HG03025 (cell line): Measurements from ENCODE around the gene ADIPOQ.
"Not testable (repeated sequence)": the region's sequence is repeated elsewhere in the genome, so short reads cannot be mapped to it uniquely, and the experiment has no call there.

Source experiments
- ATAC-seq: cut with Tn5 transposase; IDR thresholded peaks from one replicate; pipeline ENCODE4 v1.9.1; 2021; ENCODE audit warnings: mild to moderate bottlenecking, moderate library complexity; ENCODE audit not compliant: unreplicated experiment, low FRiP score

Gene ADIPOQ

DNA sequence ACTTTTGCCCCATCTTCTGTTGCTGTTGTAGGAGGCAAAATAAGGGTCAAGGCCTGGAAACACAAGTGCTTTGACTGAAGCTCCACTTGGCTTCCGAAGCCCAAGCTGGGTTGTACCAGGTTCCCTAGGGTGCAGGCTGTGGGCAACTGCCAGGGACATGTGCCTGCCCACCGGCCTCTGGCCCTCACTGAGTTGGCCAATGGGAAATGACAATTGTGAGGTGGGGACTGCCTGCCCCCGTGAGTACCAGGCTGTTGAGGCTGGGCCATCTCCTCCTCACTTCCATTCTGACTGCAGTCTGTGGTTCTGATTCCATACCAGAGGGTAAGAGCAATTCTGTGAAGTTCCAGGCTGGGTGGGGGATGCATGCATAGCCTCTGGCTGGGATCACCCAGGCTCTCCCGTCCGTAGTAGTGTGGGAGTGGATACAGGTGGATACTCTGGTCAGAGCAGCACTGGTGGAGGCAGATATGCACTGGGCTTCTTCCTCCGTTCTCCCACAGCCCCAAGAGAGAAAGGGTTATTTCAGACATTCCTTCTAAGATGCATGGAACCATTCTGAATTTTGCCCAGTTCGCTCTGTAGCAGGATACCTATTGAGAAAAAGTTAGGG lies at the start of gene ADIPOQ:
ADIPOQ (plus strand) TSS at position 285 of the 613 bp plus-strand sequence. CDS start 10,349 bp downstream, outside the sequence.
- no peak for ATAC-seq

DNA sequence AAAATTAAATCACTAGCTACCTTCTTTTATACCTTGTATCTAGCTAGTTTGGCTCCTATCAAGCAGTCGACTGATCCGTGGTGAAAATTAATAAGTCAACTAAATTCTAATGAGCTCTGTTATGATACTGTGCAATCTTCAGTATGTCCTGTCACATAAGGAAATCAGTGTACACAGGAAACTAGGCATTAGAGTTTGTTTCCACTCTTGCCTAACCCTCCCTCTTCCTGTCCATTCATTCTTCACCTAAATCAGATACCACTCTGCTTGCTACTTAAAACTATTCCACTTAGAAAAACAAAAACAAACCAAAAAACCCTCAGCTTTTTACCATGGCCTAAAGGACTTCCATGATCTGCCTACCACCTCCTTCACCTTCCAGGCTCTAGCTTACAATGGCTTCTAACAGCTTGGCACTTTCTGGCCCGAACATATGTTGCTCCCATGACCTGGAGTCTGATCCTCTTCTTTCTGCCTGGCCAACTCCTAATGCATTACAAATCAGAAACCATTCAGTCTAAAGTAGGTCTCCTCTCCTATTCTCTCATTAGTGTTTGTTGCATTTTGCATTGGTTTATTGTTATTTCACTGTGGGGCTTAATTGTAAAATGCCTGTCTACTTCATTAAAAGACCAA lies 44.2 kb upstream of the ADIPOQ start:
- no peak for ATAC-seq

GRCh38 chr3:186800285-186800684 lies 42.2 kb upstream of the ADIPOQ start:
- no peak for ATAC-seq

DNA sequence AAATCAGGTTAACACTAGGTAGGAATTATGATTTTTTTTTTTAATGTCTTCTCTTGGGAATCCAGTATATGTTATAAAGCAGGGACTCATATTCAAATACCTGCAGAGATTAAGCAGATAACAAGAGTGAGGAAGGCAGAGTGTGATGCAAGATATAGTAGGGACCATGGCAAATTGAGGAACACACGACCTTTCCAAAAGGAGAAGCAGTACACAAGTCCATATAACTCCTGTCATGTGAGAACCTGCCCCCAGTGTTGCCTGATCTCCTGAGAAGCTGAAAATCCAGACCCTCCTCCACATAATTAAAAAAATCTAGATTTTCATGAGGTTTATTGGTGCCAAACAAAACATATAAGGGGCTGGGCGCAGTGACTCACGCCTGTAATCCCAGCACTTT lies 39.8 kb upstream of the ADIPOQ start:
- no peak for ATAC-seq

GRCh38 chr3:186803447-186803846 lies 39.1 kb upstream of the ADIPOQ start:
- ATAC-seq, result not testable (repeated sequence)

DNA sequence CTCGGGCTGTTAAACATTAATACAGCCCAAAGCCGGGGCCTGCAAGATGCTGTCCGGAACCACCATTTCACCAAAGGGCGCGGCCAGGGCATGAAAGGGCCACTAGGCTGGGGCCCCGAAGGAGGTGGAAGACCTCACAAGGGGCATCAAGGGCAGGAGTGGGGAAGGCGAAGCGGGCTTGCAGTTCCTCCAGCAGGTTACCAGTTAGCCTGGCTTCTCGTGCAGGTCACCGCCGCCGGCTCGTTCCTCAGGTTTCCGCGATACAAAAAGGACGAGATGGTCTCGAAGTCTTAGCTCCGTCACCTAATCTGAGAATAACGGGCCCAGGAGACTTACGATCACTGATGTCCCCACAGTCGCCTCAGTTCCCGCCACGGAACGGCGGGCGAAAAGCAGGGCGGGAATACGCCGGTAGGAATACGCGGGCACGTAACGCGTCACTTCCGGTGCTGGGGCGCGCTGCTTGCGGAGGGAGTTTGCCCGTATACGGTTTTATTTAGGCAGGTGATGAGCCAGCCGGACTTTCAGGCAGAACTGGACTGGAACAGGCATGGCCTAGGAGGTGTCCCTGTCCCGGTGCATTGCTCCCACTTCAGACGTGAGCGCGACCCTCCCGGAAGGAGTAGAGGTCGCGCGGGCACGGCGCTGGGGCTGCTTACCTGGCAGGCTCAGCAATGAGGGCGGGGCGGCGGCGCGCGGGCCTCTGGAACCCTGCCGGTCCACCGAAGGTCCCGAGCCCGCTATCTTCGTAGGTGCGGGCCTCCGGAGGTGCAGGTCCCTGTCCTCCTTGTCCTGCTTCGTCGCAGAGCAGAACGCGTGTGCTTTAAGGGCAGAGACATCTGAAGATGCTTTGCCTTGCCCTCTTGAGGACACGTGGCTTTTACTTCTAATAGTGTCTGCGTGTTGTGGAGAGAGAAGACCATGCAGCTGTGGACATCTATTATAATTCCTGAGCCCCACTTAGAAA lies 36.1 kb upstream of the ADIPOQ start, which contains the start of gene RFC4:
RFC4 (minus strand) TSS at position 394 of the 967 bp plus-strand sequence. CDS start 1,769 bp downstream, outside the sequence.
- peak; percentile 95 for ATAC-seq

DNA sequence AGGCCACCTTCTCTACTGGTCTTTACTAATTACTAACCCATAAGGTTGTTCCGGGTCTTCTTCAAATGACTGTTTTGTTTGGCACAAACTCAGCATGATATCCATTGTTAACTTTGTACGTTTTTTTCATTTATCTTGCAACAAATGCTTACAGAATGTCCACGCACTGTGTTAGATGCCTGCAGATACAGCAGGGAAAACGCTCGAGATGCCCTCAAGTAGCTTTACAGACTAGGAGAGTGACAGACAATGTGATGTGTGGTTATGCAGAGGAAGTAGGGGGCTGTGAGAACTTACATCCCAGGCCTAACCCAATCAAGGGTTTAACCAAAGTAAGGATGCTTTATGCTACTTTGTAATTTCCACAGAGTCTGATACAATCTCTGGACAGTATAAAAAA lies 35.3 kb upstream of the ADIPOQ start:
- no peak for ATAC-seq

GRCh38 chr3:186810336-186810996 lies 32.0 kb upstream of the ADIPOQ start:
- ATAC-seq, result no peak

DNA sequence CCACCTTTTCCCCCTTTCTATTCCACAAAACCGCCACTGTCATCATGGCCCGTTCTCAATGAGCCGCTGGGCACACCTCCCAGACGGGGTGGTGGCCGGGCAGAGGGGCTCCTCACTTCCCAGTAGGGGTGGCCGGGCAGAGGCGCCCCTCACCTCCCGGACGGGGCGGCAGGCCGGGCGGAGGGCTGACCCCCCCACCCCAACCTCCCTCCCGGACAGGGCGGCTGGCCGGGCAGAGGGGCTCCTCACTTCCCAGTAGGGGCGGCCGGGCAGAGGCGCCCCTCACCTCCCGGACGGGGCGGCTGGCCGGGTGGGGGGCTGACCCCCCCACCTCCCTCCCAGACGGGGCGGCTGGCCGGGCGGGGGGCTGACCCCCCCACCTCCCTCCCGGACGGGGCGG lies 31.2 kb upstream of the ADIPOQ start:
- not testable (repeated sequence) for ATAC-seq

DNA sequence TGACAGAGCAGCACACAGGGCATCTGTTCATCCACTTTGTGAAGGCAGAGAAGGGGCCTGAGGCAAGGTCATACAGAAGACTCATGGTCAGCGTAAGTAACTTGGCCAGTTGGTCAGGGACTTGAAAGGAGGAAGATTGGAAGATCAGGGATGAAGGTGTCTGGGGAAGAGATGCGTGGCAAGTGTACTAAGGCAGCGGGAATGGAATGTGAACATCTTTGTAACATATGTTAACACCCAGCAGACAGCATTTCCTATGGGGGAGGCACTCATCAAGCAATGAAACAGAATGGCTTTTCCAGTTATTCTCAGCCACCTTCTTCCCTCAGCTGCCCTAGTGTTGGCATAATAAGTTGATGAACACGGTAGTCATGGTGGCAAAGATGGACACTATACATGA lies 28.4 kb upstream of the ADIPOQ start:
- ATAC-seq, result no peak

DNA sequence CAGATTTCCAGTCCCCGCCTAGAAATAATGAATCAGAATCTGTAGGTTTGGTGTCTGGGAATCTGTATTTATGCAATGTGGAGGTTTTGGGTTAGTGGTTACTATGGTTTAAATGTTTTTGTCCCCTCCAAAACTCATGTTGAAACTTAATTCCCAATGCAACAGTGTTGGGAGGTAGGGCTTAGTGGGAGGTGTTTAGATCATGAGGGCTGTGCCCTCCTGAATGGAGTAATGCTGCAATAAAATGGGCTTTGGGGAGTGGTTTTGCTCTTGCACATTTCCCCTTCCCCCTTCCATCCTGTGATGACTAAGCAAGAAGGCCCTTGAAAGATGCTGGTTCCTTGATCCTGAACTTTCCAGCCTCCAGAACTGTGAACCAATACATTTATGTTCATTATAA lies 27.1 kb upstream of the ADIPOQ start:
- ATAC-seq, result no peak

DNA sequence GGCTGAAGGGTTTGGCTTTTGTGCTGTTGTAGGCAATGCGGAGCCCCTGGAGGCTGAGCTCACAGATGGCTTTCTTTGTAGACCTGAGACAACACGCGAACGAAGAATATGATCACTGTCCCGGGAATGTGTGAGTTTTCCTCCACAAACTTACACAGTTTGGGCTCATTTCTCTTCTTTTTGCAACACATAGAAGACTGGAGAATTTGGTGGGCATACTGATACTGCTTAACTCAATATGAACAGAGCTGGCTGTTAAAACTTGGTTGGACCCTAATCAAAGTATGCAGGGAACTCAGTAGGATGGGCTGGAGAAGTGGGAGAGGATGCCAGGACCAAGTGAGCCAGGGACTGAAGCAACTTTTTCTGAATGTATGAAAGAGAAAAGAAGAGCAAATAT lies 24.0 kb upstream of the ADIPOQ start:
- ATAC-seq, result no peak

DNA sequence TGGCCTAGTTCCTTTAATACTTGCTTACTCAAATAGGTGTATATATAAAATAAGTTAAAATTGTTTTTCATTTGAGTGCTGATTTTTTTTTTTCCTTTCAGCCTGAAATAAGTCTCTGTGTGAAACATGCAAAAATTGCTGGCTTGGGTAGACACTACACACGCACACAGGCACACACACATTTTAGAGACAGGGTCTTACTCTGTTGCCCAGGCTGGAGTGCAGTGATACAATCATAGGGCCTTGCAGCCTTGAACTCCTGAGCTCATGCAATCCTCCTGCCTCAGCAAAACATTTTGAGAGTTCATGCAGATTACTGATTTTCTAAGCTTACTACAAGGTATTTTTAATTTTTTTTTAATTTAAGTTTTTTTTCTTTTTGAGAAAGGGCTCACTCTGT lies 23.6 kb upstream of the ADIPOQ start:
- ATAC-seq, result no peak

DNA sequence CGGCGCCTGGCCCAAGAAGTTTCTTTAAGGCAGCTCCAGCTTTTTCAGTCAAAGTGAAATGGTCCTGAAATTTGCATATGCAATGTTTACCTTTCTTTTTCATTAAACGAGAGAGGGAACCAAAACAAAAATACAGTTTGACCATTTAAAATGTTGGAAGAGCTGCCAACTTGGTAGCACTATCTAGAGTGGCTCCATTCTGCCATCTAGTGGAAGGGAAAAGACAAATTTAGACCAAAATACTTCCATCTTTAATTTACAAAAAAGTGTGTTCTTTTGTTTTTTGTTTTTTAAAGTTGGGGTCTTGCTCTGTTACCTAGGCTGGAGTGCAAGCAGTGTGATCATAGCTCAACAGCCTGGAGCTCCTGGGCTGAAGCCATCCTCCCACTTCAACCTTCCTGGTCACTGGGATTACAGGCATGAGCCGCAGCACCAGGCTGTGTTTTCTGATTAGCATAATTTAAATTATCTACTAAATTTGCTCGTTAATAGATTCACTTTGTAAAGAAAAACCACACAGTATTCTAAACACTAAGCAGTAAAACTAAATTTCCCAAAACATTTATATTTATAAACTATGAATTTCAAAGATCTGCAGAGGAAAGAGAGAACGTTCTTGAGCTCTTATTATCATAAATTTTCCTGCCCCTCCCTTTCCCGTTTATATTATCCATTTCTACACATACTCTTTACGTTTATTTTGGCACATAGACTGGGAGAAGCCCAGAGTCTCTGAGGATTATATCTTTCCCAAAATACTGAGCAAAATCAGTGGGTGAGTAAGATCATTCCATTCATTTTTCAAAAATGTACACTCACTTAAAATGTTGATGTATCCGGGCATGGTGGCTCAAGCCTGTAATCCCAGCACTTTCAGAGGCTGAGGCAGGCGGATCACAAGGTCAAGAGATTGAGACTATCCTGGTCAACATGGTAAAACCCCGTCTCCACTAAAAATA lies 20.8 kb upstream of the ADIPOQ start:
- no peak for ATAC-seq

DNA sequence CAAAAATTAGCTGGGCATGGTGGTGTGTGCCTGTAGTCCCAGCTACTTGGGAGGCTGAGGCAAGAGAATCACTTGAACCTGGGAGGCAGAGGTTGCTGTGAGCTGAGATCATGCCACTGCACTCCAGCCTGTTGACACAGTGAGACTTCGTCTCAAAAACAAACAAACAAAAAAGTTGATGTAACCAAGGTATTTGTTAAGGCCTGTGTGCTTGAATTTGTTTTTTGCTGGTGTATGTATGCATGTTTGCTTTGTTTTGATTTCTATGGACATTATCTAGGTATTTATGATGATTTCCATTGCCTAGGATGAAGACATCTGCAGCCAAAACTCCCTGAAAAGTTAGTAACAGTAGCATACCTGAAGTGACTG lies 20.1 kb upstream of the ADIPOQ start:
- not testable (repeated sequence) for ATAC-seq

DNA sequence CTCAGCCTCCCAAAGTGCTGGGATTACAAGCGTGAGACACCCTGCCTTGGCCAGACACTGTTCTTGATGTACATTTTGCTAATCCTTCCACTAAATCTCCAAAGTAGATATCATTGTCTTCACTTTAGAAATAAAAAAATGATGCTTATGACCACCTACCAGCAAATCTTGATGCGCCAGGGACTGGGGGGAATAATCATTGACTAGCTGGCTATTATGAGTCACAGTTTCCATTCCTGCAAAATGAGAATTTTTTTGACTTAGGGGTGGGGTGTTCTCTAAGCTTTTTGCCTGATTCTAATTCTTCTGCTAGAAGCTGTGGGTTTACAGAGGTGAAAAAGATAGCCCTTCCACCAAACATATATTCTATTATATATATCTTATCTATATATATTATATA lies 19.1 kb upstream of the ADIPOQ start:
- no peak for ATAC-seq

GRCh38 chr3:186824430-186825139 lies 17.9 kb upstream of the ADIPOQ start:
- ATAC-seq, result no peak

DNA sequence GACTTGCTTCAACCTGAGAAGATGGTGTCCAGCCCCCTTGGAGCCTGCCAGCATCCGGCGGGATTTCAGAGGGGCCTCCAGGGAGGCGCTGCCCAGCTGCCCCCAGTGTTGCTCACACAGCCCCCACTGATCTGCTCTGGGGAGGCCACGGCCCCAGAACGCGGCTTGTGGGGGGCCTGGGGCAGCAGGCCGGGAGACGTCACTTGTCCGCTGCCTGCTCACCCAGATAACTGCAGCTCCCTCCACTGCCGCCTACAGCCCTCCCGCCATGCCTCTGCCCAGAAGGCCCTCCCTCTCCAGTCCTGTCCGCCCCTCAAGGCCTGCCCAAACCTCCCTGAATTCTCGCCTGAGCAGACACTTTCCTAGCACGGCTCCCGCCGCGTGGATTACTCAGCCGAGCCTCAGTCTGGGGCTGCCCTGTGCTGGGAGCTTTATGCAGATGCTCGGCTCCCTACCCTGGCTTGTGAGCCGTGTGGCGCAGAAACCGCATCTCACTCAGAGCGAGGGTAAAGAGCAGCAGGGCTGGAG lies 17.2 kb upstream of the ADIPOQ start:
- ATAC-seq, result no peak
